Middle frontal gyrus (tissue), 1 donor: ENCODE data around the gene ITK.

Experiments used
- DNase-seq: peaks from one replicate; pipeline ENCODE4 v3.0.0-alpha.2; 2015; ENCODE audit warnings: low spot score; ENCODE audit errors: extremely low spot score

The ITK gene

DNA sequence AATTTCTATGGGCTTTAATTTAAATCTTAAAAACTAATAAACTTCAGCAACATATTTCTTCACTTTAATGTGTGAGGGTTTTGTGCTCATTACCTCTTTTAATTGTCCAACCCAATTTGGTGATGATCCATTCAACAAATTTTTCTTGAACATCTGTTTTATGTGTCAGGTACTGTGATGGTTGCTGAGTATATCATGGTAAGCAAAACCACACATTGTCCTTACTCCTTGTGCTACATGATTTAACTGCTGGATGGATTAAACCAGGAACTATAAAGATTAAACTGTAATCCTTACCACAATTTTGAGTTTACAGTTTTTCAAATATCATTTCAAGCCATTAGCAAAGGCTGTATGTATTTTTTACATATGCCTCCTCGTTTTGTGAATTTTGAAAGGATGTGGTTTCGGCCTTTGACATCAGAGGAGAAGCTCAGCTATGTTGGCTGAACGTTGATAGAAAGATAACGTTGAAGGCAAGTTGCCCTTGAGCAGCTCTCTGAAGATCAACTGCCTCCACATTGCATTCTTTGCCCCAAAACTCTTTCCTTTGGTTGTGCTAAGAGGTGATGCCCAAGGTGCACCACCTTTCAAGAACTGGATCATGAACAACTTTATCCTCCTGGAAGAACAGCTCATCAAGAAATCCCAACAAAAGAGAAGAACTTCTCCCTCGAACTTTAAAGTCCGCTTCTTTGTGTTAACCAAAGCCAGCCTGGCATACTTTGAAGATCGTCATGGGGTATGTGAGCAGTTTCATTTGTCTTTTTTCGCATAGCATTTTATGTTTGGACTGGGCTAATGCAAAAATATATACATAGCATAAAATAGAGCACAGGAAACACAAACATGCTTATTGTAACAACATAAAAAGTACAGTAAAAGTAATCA lies at the start of gene ITK:
Gene ITK (plus strand): TSS at position 467 of the 891 bp plus-strand sequence. CDS start 138 bp downstream, at position 605.
- no peak for DNase-seq

DNA sequence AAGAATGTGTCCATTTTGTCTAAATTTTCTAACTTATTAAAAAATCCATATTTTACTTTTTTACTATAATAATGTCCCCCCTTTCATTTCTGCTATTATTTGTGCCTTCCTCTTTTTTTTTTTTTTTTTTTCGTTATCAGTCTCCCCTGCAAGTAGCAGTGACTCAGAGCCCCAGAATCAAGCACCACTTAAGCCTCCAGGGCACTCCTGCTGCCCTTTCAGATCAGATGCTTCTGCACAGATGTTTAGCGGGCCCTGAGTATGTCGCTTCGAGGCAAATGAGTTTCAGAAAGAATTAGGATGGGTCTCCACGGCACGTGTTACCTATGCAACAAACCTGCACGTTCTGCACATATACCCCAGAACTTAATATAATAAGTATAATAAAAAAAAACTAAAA lies 49.7 kb upstream of the ITK start:
- no peak for DNase-seq

DNA sequence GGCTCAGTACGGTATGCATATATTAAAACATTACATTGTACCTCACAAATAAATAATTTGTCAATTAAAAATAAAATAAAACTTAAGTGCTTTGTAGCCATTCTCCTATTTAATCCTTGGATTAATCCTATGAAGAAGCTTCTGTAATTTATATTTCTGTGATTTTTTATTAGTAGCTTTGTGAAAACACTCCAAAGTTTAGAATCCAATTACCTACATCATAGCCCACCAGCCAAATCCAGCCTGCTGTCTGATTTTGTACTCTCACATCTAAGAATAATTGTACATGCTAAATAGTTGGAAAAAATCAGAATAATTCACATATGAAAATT lies 48.4 kb upstream of the ITK start:
- DNase-seq, result no peak

DNA sequence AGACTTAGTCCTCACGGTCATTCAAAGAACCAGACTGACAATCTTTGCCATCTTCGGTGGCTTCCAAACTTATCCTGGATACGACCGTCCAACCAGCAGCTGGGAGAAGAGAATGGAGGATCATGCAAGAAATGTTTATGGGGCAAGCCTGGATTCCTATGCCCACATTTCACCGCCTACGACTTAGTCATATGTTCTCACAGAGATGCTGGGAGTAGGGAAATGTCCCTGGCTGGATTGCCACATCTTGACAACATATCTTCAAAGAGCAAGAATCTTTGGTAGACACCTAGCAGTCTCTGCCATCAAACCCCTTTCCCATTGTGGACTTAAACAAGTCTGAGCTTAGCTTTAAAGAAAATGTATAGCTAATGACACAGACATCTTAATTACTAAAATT lies 42.9 kb upstream of the ITK start:
- peak; percentile 14 for DNase-seq

DNA sequence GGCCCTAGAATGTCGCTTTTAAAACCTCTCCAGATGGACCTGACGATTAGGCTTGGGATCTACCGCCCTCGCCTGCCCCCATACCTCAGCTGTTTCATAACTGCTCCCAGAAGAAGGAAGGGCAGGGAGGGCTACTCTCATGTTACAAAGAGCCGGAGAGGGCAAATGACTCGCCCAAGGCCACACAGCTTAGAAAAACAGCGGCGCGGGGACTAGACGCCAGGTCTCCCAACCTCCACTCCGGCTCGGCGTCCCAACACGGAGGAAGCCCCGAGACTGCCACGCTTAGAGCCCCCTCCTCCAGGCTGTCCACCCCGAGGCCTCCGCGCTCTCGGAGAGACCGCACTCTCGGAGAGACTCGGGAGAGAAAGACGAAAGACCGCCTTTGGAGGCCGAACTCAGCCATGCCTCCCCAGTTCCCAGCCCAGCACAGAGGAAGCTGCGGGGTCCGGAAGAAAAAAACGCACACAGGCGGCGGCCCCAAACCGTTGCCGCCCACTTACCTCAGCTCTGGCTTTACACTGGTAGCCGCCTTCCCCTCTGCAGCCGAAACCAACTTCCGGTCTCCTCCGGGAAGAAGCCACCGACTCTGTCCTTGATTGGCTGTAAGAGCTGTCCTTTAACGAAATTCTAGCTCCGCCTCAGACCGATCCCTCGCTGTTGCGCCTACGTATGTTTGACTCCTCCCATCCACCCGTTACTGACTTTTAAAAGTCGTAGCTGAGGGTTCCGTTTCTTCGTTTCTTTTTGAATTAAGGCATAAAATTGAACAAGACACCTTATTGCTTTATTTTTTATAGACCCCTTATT lies 38.1 kb upstream of the ITK start, which contains the start of gene MED7:
Gene MED7 (minus strand): TSS at position 549 of the 810 bp plus-strand sequence. CDS start 3,434 bp downstream, outside the sequence.
- peak; percentile 99 for DNase-seq

DNA sequence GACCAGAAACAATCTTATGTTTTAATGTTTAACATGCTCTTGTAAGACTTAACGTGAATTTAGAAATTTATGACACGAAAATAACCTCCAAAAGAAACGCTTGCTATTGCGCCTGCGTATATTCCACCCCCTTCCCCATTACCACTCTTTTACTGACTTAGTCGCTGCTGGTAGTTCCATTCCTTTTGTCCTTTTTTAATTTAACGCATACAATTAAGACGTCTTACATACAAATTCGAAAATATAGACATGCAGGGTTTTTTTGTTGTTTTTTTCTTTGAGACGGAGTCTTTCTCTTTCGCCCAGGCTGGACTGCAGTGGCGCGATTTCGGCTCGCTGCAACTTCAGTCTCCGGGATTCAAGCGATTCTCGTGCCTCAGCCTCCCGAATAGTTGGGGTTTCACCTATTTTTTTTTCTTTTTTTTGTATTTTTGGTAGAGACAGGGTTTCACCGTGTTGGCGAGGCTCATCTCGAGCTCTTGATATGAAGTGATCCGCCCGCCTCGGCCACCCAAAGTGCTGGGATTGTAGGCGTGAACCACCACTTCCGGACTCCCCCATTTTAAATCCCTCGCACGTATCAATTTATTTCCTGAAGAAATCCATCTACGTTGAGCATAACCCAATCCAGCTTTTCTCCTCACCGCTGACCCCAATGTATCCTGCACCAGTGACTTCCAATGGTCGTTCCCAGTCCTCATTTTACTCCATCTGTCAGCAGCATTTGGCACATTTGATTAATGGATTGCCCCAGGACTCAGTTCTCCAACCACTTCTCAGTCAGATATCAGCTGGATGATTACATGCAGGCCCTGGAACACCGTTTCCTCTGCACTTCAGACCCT lies 37.3 kb upstream of the ITK start:
- DNase-seq, result peak; percentile 12

DNA sequence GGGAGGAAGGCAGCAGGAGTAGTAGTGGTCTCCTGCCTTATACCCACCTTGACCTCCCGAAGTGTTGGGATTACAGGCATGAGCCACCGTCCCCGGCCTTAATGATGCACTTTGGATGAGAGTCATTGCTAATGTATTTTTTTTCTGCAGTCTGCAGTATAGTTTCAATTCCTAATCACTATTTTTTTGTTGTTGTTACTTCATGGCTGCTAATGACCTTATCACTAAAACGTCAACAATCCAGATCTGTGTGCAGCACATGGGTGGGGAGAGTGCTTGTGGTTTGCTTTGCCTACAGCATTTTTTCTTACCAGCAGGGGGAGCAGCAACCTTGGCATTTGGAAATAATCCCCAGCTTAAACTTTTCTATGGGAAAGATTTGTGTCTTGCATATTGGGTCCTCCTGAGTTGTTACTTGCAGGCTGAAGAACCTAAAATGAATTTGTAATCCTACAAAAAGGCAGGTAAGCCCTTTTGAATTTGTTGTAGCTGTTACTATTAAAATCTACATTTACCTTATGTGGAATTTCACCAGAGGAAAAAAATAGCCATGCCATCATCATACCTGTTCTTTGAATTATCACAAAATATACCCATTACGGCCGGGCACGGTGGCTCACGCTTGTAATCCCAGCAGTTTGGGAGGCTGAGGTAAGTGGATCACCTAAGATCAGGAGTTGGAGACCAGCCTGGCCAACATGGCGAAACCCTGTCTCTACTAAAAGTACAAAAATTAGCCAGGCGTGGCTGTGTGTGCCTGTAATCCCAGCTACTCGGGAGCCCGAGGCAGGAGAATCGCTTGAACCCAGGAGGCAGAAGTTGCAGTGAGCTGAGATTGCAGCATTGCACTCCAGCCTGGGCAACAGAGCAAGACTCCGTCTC lies 31.7 kb upstream of the ITK start:
- DNase-seq, result peak; percentile 41

DNA sequence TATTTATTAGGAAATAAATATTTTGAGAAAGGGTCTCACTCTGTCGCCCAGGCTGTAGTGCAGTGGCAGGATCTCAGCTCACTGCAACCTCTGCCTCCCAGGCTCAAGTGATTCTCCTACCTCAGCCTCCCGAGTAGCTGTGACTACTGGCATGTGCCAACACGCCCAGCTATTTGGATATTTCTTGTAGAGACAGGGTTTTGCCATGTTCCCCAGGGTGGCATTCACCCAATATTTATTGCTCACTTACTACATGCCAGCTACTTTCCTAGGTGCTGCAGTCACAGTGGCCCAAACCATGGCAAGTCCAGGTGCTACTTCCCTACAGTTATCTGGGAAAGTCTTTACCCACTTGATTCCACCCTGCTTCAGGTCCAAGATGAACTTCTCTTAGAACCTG lies 29.6 kb upstream of the ITK start:
- no peak for DNase-seq

DNA sequence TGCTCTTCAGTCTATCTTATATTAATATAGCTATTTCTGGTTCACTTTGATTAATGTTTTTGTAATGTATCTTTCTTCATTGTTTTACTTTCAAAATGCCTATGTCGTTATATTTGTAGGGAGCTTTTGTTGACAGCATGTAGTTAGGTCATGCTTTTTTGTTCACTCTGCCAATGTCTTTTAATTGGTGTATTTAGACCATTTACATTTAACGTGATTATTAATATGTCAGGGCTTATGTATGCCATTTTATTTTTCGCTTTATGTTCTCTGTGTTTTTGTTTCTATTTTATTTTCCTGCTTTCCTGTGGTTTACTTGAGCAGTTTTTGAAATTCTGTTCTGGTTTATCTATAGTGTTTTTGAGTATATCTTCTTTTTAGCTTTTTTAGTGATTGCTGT lies 25.3 kb upstream of the ITK start:
- DNase-seq, result no peak

DNA sequence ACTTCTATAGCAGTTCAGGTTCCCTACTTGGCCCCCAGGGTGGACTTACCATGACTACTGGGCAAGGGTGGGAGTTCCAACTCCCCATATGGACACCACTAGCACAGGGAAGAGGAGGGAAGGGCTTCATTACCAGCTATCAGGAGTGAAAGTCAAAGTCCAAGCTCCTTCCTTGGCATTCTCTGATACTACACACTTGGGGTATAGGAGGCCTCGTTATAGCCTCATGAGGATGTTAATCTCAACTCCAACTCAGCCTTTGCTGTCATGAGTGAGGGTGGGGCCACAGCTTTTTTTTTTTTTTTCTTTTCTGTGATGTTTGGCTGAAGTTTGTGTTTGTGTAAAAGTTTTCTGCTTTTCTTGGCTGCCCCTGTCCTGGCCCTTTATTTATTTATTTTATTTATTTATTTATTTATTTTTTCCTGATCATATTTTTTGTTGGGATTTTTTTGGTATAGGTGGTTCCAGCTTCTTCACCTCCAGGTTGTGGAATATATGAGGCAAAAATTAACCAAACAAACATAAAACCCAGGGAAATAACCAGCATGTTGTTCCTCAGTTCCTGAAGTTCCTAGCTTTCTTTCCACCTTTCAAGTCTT lies 23.2 kb upstream of the ITK start:
- DNase-seq, result no peak

DNA sequence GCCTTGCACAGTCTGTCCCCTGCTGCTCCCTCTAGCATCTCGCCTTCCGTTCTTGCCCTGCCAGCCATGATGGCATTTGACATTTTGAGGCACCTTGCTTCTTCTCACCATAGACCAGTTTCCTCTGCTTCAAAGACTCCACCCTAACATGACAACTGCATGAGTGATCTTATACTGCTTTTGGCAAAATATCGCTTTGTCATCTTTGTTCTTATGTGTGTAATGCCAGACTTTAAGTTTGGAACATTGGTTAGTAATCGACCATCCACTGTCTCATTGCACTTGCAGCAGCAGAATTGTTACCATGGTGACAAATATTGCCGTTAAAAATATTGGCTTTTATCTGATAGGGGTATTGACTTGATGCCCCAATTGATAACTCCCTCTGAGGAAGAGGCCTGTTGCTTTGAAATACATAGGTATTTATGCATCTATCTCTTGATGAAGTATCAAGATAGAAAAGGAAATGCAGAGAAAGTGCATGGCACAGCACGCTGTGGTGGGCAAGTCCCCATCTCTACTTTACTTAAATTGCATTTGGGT lies 21.4 kb upstream of the ITK start:
- DNase-seq, result no peak

DNA sequence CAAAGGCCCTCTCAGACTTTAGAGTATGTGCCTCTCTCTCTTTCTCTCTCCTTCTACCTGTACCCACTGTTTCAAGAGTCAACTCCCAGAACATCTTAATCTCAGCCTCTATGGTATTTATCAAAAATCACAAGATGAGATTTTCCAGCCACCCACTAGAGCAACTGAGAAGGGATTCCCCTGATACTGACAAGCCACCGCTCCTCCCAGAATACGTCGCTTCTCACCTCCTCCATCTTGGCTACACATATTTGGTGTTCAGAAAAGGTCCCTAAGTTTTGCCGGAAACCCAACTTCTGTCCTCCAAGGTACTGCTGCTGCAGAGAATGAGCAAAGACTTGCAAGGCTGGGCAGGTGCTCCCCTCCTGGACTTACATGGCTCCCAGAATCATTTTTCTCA lies 20.6 kb upstream of the ITK start:
- DNase-seq, result no peak

DNA sequence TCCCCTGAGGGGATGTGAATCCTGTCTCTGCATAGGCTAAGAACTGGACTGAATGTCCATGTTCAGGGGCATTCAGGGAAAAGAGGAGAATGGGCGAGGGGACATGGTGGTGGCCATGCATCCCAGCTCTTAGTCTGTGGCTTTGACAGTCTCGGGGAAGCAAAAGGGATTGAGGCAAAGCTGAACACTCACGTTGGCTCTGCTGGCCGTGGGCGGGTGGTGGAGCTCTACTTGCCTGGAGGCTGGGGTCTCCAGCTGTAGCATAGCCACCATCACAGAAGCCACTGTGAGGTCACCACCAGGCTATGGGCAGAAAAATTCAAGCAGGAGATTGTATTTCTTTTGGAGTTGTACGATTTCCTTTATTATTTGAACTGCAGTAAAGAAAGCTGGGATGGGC lies 18.6 kb upstream of the ITK start:
- DNase-seq, result no peak

DNA sequence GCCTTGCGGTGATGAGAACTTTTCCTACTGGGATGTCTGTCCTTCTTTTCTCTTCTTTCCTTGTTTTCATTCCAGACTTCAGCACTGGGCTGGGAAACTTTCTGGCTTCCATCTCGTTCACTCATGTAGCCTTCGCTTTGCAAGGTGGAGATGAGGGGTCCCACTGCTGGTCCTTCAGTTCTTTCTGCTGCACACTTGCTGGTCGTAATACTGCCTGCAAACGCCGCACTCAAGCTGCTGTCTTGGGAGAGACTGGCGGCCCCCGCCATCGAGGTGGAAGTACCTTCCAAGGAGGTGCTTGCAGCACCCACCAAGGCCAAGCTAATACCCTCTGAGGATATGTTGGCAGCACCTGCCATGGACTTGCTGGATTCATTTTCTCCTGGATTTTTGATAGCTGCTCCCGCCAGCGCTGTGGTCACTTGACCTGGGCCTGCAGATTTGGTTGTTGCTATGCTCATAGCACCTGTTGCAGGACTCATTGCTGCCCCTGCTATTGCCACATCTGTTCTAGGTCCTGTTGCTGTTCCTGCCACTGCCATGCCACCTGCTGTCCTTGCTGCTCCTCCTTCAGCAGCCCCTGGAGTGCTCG lies 17.6 kb upstream of the ITK start:
- no peak for DNase-seq

DNA sequence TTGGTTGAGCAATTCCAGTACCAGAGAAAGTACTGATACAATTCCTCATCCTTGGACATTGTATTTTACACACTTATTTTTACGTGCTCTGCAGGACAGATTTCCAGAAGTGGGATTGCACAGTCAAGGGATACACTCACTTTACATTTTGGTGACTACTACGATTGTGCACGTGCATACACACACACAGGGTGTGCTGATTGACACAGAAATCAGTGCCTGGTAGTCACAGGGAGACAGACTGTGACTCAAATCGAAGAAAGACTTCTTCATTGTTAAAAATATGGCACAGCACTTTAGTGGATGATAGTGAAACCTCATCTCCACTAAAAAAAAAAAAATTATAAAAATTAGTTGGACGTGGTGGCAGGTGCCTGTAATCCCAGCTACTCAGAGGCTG lies 16.1 kb upstream of the ITK start:
- no peak for DNase-seq

DNA sequence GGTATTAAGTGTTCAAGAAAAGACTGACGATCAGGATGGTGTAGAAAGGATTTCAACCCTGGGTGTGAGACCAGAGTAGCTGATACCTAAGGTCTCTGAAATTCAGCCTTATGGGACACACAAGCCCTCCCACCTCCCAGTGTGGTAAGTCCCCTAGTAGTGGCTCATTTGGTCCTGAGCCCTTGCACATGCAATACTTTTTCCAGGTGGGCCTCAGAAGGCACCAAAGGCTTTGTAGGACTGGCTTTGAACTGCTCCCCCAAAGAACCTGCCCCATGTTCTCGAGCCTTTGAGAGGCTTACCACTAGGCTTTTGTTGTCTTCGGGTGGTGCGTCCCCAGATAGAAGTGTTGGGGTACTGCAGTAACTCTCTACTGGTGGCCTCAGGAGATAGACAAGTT lies 15.4 kb upstream of the ITK start:
- no peak for DNase-seq

DNA sequence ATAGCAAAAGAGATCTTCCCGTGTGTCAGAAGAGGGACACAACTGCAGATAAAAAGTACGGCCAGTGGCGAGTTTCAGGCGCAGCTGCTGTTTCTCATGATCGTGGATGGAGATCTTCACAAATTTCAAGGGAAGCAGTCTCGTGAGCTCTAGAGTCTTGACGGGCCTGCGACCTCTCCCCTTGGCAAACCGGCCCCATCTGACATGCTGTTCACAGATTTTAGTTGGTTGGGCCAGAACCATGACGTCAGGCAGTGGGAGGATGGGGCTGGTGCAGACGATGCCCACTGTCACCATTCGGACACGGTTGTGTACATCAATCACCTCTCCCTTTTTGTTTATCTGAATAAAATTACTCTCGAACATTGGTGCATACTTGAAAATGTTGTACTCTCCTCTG lies 15.0 kb upstream of the ITK start:
- DNase-seq, result no peak

DNA sequence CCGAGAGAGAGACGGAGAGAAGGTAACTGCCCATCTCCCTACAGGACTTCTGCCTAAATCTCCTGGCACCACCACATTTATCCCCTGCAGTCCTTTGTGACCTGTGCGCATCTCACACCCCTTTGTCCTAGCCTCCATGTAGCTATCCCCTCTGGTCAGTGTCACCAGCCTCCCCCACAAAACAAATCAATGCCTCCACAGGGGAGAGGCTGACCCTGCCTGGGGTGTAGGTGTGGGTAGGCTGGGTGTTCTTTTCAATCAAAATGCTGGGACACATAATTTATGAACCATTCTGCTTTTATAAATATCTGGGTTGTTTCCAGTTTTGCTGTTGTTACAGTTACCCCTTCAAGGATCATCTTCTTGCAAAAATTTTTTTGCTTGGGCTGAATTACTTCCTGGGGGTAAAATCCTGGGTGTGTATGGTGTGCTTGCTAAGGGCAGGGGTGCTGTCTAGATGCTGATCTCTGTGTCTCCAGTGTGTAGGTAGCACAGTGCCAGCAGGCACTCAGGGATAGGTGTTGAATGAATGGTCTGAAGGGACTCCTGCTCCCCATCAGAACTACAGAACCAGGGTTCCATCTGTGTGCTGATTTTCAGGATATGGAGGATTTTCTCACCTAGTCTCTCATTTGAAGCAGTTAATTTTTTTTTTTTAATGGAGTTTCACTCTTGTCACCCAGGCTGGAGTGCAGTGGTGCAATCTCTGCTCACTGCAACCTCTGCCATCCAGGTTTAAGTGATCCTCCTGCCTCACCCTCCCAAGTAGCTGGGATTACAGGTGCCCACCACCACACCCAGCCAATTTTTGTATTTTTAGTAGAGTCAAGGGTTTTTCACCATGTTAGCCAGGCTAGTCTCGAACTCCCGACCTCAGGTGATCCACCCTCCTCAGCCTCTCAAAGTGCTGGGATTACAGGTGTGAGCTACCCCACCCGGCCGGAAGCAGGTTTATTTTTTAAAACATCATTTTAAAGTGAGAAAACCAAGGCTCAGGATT lies 14.1 kb upstream of the ITK start, which contains the start of gene GARIN3:
Gene GARIN3 (minus strand): TSS at position 51 of the 1,000 bp plus-strand sequence. CDS start 96 bp downstream, outside the sequence.
- DNase-seq, result no peak
